CMK (cell line): ENCODE results near the gene CD247.

Source experiments
- DNase-seq: peaks from one replicate; pipeline ENCODE4 v3.0.0-alpha.2; 2010; ENCODE audit warnings: low read depth

The CD247 gene

GRCh38 chr1:167489571-167490340 is 28.6 kb downstream of the CD247 start:
- DNase-seq = no peak

- no peak for DNase-seq
Observed at GRCh38 chr1:167488786-167489185, 29.5 kb downstream of the CD247 start.

DNA sequence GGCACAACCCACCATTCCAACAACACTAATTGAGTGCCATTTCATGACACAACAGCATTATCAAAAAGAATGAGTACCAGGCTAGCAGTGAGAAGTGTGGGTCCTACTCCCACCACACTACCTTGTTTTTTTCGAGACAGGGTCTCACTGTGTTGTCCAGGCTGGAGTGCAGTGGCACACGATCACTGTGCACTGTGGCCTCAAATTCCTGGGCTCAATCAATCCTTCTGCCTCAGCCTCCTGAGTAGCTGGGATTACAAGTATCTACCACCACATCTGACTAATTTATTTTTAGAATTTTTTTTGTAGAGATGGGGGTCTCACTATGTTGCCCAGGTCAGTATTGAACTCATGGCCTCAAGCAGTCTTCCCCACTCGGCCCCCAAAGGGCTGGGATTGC is 30.7 kb downstream of the CD247 start:
- no peak for DNase-seq

DNA sequence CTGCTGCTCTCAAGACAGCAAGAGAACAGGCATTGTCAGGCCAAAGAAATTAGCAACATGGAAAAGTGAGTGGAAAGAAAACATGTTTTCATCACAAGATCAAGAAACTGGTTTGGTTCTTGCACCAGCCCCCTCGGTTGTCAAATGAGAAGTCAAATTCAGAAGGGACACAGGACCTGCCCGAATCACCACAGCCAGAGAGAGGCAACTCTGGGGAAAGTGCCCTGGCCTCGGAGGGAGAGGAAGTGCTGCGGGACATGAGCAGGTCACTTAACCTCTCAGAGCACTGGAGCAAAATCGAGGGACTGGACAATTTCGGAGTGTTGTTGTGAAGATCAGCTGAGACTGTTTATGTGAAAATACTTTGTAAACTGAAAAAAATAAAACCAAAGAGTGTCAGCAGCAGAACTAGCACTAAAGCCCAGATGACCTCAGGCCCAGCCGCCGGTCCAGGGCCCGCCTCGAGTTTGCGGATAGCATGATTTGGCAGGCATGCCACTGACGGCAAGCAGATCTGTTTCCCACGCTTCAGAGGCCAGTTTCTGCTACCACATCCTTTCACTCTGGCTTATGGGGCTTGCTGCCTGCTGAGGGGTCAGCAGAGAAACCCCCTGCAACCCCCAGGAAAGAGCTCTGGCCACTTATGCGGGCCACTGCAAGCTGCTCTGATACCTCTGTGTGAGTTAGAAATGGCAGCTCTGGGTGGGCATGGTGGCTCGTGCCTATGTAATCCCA is 32.1 kb downstream of the CD247 start:
- DNase-seq = no peak

GRCh38 chr1:167484726-167485502 is 33.4 kb downstream of the CD247 start:
- DNase-seq = no peak

- DNase-seq = no peak
Observed at GRCh38 chr1:167483790-167484189, 34.5 kb downstream of the CD247 start.

DNA sequence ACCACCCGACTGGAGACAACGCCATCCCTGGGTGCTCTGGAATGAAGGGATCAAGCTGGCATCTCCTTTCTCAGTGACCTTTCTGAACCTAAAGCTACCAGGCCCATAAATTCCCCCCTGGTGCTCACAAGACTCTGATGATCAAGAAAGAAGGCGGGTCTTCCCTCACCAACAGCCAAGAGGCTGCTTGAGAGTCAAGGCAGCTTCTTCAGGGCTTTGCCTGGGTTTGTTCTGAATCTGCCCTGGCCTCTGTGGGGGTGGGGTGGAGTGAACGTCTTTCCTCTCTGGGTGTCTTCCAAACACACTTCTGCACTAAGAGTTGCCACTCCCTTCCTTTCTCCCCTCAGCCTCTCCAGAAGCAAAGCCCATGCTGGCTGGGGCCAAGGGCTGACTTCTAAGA is 36.1 kb downstream of the CD247 start:
- DNase-seq = peak; percentile 20

DNA sequence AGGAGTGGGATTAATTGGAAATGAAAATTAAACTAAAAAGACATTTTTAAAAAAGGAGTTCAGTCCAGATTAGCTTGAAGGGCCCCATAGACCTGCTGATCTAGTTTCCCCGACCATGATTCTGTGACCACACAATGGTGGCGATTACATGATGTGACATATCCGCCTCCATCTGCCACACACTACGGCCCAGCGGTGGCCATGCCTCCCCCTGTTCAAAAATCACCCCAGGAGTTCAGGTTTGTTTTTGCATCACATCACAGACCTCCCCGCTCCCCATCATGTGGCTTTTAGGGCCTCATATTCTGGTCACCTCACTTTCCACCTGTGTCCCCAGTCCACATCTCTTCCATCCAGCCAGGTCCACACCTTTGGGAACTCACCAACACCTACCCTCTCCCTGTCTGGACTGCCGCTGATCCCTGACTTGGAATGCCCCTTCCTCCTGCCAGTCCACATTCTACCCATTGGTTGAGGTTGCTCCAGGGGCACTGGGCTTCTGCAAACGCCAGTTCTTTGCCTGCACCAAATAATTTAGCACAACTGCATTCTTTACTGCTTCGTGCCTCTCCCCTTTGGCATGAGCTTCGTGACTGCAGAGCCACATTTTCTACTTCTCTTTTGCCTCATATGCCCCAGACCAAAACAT is 38.9 kb downstream of the CD247 start:
- no peak for DNase-seq

DNA sequence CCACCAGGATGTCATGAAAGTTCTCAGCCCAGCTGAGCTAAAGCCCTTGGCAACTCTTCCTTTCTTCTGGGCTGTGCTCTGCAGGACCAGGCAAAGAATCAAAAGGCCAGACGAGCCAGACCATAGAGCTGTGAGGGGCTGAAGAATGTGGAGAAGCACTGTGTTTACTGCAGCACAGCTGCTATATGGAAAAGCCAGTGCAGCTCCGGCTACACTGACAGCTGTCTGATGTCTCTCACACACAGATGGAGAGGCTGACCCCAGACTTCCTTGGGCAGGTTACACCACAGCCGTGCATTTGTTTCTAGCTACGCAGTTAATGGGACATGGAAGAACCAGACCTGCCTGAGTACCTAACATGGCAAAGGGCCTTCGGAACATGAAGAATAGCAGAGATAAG is 40.3 kb downstream of the CD247 start:
- DNase-seq = no peak

DNA sequence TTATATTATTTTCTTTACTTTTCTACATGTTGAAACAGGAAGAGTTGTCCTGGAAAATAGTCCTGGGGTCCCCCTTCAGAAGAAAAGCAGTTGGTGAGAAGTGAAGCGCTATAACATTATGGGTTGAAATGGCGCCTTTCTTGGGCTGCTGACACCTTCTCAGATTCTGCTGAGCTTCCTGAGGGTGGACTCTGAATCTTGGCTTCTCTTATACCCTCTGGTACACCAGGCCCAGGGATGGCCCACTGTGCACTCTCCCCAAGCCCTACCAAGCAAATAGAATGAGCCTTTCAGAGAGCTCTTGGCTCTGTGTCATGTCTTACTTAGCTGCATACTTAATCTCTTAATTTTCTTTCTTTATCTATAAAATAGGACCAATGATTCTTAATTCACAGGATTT is 42.3 kb downstream of the CD247 start:
- no peak for DNase-seq

GRCh38 chr1:167474191-167474641 is 44.1 kb downstream of the CD247 start:
- no peak for DNase-seq

DNA sequence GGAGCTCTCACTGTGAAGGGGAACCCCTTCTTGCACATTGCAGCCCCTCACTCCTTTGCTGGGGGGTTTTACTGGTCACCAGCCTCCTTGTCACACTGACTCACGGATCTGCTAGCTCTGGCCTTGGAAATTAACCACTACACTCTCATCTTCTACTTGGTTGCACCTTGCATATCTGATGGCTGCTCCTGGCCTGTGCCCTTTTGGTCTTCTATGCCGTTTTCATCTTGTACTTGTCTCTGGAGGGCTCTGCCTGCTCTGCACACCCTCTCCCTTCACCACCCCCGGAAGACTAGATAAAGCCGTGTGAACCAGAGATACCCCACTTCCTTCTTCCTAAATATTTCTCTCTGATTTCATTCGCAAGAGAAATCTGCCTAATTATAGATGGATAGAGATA is 44.6 kb downstream of the CD247 start:
- no peak for DNase-seq

GRCh38 chr1:167472752-167473521 is 45.4 kb downstream of the CD247 start:
- no peak for DNase-seq

DNA sequence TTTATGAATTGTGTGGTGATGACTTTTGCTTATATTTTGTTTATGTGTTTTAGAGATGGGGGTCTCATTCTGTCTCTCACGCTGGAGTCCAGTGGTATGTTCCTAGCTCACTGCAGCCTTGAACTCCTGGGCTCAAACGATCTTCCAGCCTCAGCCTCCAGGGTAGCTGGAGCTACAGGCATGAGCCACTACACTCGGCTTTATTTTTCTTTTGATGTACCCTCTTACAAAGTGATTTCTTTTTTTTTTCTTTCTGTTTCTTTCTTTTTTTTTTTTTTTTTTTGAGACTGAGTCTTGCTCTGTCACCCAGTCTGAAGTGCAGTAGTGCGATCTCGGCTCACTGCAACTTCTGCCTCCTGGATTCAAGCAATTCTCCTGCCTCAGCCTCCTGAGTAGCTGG is 46.8 kb downstream of the CD247 start:
- no peak for DNase-seq

GRCh38 chr1:167469280-167469965 is 48.9 kb downstream of the CD247 start:
- no peak for DNase-seq

- no peak for DNase-seq
Observed at GRCh38 chr1:167467752-167468151, 50.6 kb downstream of the CD247 start.

DNA sequence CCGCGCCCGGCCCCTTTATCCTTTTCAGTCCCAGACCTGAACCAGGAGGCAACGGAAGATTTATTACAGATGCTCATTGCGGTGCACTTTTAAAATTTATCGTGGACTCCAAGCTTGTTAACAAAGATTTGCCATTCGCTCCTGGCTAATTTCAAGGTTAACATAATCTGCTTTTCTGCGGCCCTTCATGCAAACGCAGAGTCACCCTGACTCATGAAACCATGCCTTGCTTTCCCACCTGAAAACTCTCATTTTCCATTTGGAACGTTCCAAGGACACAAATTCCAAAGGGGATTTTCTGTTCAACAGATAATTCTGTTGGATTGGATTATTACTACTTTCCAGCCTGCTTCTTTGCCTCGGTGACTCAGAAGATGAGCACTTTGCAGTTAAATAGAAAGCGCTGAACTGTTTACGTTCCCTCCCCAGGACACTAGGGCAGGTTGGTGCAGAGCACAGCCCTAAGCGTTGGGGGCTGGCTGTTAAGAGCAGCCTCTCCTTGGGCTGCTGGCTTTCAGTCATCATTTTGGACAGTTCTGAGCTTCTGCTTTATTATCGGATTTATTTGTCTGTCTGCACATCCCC is 51.1 kb downstream of the CD247 start:
- no peak for DNase-seq

- DNase-seq = no peak
Observed at GRCh38 chr1:167465743-167466142, 52.6 kb downstream of the CD247 start.

GRCh38 chr1:167465018-167465417 is 53.3 kb downstream of the CD247 start:
- DNase-seq = no peak

- DNase-seq = no peak
Observed at GRCh38 chr1:167463875-167464575, 54.3 kb downstream of the CD247 start.
